K562 (cell line): Measurements from ENCODE around the gene HSPE1. TPM values are rescaled to one million over a fixed set of nuclear protein-coding genes. Genes with fewer than 3 reads are reported as not detected.

Source experiments
- ATAC-seq: fragments of 200-7000 bp; cut with Tn5 transposase; 3 replicates; pipeline ENCODE4 v1.9.1; 2020; ENCODE audit warnings: moderate library complexity
- BruUV-seq: library from RNA; stranded (reverse); fragments of 400-500 nt; replicated peaks from 2 replicates; lab custom pipeline; 2021; lab: Mats Ljungman, UMichigan
- CTCF ChIA-PET: fragments of 300-600 bp; formaldehyde crosslinking; extraction: SDS; loops from one replicate; lab custom pipeline; 2021; ENCODE audit warnings: low intra/inter-chr PET ratio; lab: Yijun Ruan, JAX
- POLR2A ChIA-PET: fragments of 300-600, 350-650 bp; sonication (Branson Sonifier 250); formaldehyde crosslinking; extraction: SDS; loops from one replicate; lab custom pipeline; 2021; ENCODE audit warnings: antibody characterized with exemption, inconsistent platforms; lab: Yijun Ruan, JAX
- DNase-seq, 4 experiments: peaks; one replicate each; pipeline versions ENCODE4 v3.0.0 to v3.0.0-alpha.2; 2011 to 2018; ENCODE audit warnings: low spot score in 3 of 4, mixed read lengths in 3 of 4; ENCODE audit errors: extremely low read depth in 1 of 4
- FAIRE-seq: peaks from 2 replicates; lab custom pipeline; 2011; peaks lifted over from hg19 to GRCh38; lab: Jason Lieb, UNC
- H2AFZ ChIP-seq: 2 replicates; pipeline ENCODE4 v1.6.0; 2011; ENCODE audit warnings: low read depth, low read length, control low read depth, inconsistent platforms
- H3K27ac ChIP-seq: fragments of 200-600 bp; 3 replicates; pipeline ENCODE4 v1.8.0; 2011; ENCODE audit warnings: low read depth, mild to moderate bottlenecking, control low read depth, inconsistent platforms, low read length, moderate library complexity, mixed read lengths; ENCODE audit errors: extremely low read depth
- H3K27me3 ChIP-seq, 2 experiments: fragments of 300-600 bp in 1 of 2; 2 replicates in 1 of 2; 3 replicates in 1 of 2; pipeline versions ENCODE4 v1.6.0 to v1.8.0; 2011; ENCODE audit warnings: inconsistent platforms in 2 of 2, low read length in 2 of 2, mild to moderate bottlenecking in 1 of 2, mixed read lengths in 1 of 2, moderate library complexity in 1 of 2; ENCODE audit not compliant: control insufficient read depth in 2 of 2, insufficient read depth in 2 of 2
- H3K36me3 ChIP-seq: fragments of 300-600 bp; 3 replicates; pipeline ENCODE4 v1.8.0; 2011; ENCODE audit warnings: mild to moderate bottlenecking, low read length, inconsistent platforms; ENCODE audit not compliant: control insufficient read depth, insufficient read depth
- H3K4me1 ChIP-seq, 2 experiments: fragments of 200-600 bp in 1 of 2; replicated peaks in 1 of 2; 2 replicates in 1 of 2; 3 replicates in 1 of 2; pipeline versions ENCODE4 v1.5.1 to v1.8.0; 2011; ENCODE audit warnings: inconsistent platforms in 2 of 2, low read length in 2 of 2, mild to moderate bottlenecking in 1 of 2, mixed read lengths in 1 of 2, moderate library complexity in 1 of 2; ENCODE audit not compliant: control insufficient read depth in 2 of 2, insufficient read depth in 2 of 2
- H3K4me2 ChIP-seq: 2 replicates; pipeline ENCODE4 v1.6.1; 2011; ENCODE audit warnings: low read length, control low read depth, inconsistent platforms, mixed read lengths; ENCODE audit not compliant: insufficient read depth
- H3K4me3 ChIP-seq: fragments of 200-600 bp; sonication (generic), shearing (Covaris generic); 2 replicates; pipeline ENCODE4 v1.5.1; 2016; ENCODE audit warnings: control low read depth, inconsistent platforms
- H3K79me2 ChIP-seq: fragments of 200-600 bp; 3 replicates; pipeline ENCODE4 v1.8.0; 2011; ENCODE audit warnings: low read length, inconsistent platforms; ENCODE audit not compliant: control insufficient read depth, insufficient read depth
- H3K9ac ChIP-seq, 2 experiments: 2 replicates each; pipeline versions ENCODE4 v1.6.0 to v1.6.1; 2011; ENCODE audit warnings: low read depth in 2 of 2, low read length in 2 of 2, control low read depth in 1 of 2, inconsistent platforms in 1 of 2, mild to moderate bottlenecking in 1 of 2, mixed read lengths in 1 of 2; ENCODE audit not compliant: insufficient read depth in 1 of 2
- H3K9me1 ChIP-seq: one replicate; pipeline ENCODE4 v1.6.0; 2011; ENCODE audit warnings: inconsistent platforms, mild to moderate bottlenecking, low read length, moderate library complexity; ENCODE audit not compliant: control insufficient read depth, insufficient read depth
- H3K9me3 ChIP-seq: replicated peaks from 2 replicates; pipeline ENCODE4 v1.5.1; 2011; ENCODE audit warnings: low read depth, low read length, inconsistent platforms; ENCODE audit not compliant: control insufficient read depth, insufficient read depth
- H4K20me1 ChIP-seq: replicated peaks from 2 replicates; pipeline ENCODE4 v1.6.1; 2011; ENCODE audit warnings: low read length, inconsistent platforms, mixed read lengths; ENCODE audit not compliant: control insufficient read depth, insufficient read depth
- CC2D1A ChIP-seq: fragments of 450-650 bp; IDR thresholded peaks from 2 replicates; pipeline ENCODE4 v1.6.1; 2017; ENCODE audit warnings: mild to moderate bottlenecking
- CHCHD3 ChIP-seq: fragments of 250-450 bp; sonication (Bioruptor Pico); IDR thresholded peaks from 2 replicates; pipeline ENCODE4 v2.1.2; 2022; ENCODE audit warnings: mild to moderate bottlenecking
- FOXM1 ChIP-seq, 2 experiments: fragments of 450-650 bp in 1 of 2; sonication (generic) in 1 of 2; formaldehyde crosslinking in 1 of 2; IDR thresholded peaks; 2 replicates each; pipeline versions ENCODE4 v1.6.1 to v1.9.0; 2017 to 2022; ENCODE audit warnings: low read depth in 2 of 2, mild to moderate bottlenecking in 2 of 2, missing genetic modification reagents in 1 of 2, moderate library complexity in 1 of 2
- FOXP1 ChIP-seq: sonication (generic); formaldehyde crosslinking; IDR thresholded peaks from 2 replicates; pipeline ENCODE4 v1.8.0; 2022; ENCODE audit warnings: mild to moderate bottlenecking, missing genetic modification reagents
- MAFF ChIP-seq: IDR thresholded peaks from 2 replicates; pipeline ENCODE4 v1.6.1; 2012; ENCODE audit warnings: low read length, improper control_type of control experiment
- MEF2A ChIP-seq: IDR thresholded peaks from 2 replicates; pipeline ENCODE4 v1.6.1; 2011; ENCODE audit warnings: low read depth, mild to moderate bottlenecking, low read length, moderate library complexity; ENCODE audit not compliant: control insufficient read depth
- RBFOX2 ChIP-seq: fragments of 200-400 bp; formaldehyde crosslinking; IDR thresholded peaks from 2 replicates; pipeline ENCODE4 v1.6.1; 2017; ENCODE audit warnings: low read depth, mild to moderate bottlenecking, low read length, moderate library complexity
- SMARCA5 ChIP-seq: fragments of 450-650 bp; IDR thresholded peaks from 2 replicates; pipeline ENCODE4 v1.6.1; 2016
- STAG1 ChIP-seq: sonication (generic); formaldehyde crosslinking; IDR thresholded peaks from 2 replicates; pipeline ENCODE4 v1.5.0; 2020; ENCODE audit warnings: missing genetic modification reagents, borderline replicate concordance
- TAF15 ChIP-seq: fragments of 200-400 bp; formaldehyde crosslinking; IDR thresholded peaks from 2 replicates; pipeline ENCODE4 v1.6.1; 2017; ENCODE audit warnings: mild to moderate bottlenecking, low read depth, low read length, moderate library complexity
- ZNF133 ChIP-seq: fragments of 250-450 bp; sonication (Bioruptor Pico); IDR thresholded peaks from 2 replicates; pipeline ENCODE4 v1.4.0; 2020; ENCODE audit warnings: mild to moderate bottlenecking
- ZNF3 ChIP-seq: fragments of 250-450 bp; sonication (Bioruptor Pico); IDR thresholded peaks from 2 replicates; pipeline ENCODE4 v1.5.0; 2021; ENCODE audit warnings: mild to moderate bottlenecking, moderate library complexity
- WGBS: fragments of 100-300 bp; shearing (Covaris generic); methylation state at CpG from one replicate; pipeline ENCODE4 v1.1.6; 2016; ENCODE audit warnings: low coverage, mixed read lengths; ENCODE audit not compliant: insufficient coverage; ENCODE audit errors: missing lambda C conversion rate; 5-methylcytosine and 5-hydroxymethylcytosine counted together
- in situ Hi-C: fragments of 300-500 bp; cut with MboI; formaldehyde crosslinking; loops from 4 replicates; pipeline ENCODE4 v1.15.0; 2018; ENCODE audit warnings: inconsistent platforms, mixed read lengths
- intact Hi-C: fragments of 100-400 bp; cut with micrococcal nuclease; formaldehyde crosslinking; loops from 2 replicates; pipeline ENCODE4 v1.14.2; 2022
- polyA plus RNA-seq, 8 experiments: library from polyadenylated mRNA; depleted of rRNA in 4 of 8; stranded (reverse) in 5 of 8; unstranded in 3 of 8; fragments of >200 nt; fragmentation: Nextera tagmentation in 2 of 8; fragmentation: Illumina TruSeq in 1 of 8; extraction: Ambion mirVana in 2 of 8; extraction: Trizol in 1 of 8; gene quantifications; 2 replicates each; pipeline versions ENCODE4 v1.2.1 to v1.2.3, GENCODE V29; 2011 to 2014; ENCODE audit warnings: inconsistent platforms in 1 of 8, missing spikeins in 1 of 8
- total RNA-seq, 7 experiments: library from RNA; depleted of rRNA in 6 of 7; stranded (reverse); fragments of >200 nt in 6 of 7; fragmentation: Illumina TruSeq in 2 of 7; extraction: Trizol in 2 of 7; gene quantifications; 2 replicates each; pipeline versions ENCODE4 v1.2.1 to v1.2.3, GENCODE V29; 2011 to 2021; ENCODE audit warnings: low replicate concordance in 1 of 7
- TF ChIP-seq, protein P1 (sequence below): IDR thresholded peaks from 2 replicates; pipeline ENCODE4 v1.6.1; 2011; ENCODE audit not compliant: insufficient read length; ENCODE audit errors: extremely low read depth
- TF ChIP-seq, protein P2 (sequence below): fragments of 250-450 bp; sonication (Bioruptor Pico); IDR thresholded peaks from 2 replicates; pipeline ENCODE4 v1.8.0; 2021; ENCODE audit warnings: mild to moderate bottlenecking, moderate library complexity

The HSPE1 gene
- total and polyA plus RNA-seq, 9 of the 15 experiments (the other 6 are each of a cell fraction or from before 2014, with no cell fraction given) = 223 to 1,007 (median 612) TPM

DNA sequence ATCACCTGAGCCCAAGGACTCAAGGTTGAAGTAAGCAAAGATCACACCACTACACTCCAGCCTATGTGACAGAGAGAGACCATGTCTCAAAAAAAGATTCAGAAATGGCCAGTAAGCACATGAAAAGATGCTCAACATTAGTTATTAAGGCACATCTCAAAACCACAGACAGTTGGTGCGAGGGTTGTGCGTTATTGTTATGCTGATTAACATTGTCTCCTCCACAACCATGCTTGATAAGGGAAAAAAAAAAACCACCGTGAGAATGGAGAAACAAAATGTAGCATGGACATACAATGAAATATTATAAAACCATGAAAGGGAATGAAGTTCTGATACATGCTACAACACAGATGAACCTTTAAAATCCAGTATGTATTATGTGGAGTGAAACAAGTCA is 43.0 kb downstream of the HSPE1 start:
- H2AFZ ChIP-seq = no peak overlapping the region
- intact Hi-C loops = no loop called here
- H3K9ac ChIP-seq = no peak overlapping the region
- no peak overlapping the region for H3K4me3 ChIP-seq
- TF ChIP-seq, protein P1, sequence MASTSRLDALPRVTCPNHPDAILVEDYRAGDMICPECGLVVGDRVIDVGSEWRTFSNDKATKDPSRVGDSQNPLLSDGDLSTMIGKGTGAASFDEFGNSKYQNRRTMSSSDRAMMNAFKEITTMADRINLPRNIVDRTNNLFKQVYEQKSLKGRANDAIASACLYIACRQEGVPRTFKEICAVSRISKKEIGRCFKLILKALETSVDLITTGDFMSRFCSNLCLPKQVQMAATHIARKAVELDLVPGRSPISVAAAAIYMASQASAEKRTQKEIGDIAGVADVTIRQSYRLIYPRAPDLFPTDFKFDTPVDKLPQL = no peak
- H3K4me2 ChIP-seq = no peak overlapping the region
- no peaks in the 10 kb centered on the region for H3K27me3 ChIP-seq
- BruUV-seq = no TSS peak
- H3K79me2 ChIP-seq = no peaks in the 10 kb centered on the region; the same call in 2 of the 3 replicates
- DNase-seq (no peak), FAIRE-seq (no peak), ATAC-seq (no peak)
- H3K9me1 ChIP-seq = no peaks in the 10 kb centered on the region
- POLR2A ChIA-PET = interaction anchor here (1.5 kb wide), 1 partner anchor 27 kb away, joined by 3 read pairs; the partner anchor contains the start of gene MOB4
- CTCF ChIA-PET = no interaction called here
- WGBS = 80% methylated on average over 2 of the region's 3 CpGs
- peaks cover 45% of the 10 kb centered on the region; the same call in 2 of the 3 replicates for H3K36me3 ChIP-seq
- in situ Hi-C loops = no loop called here
- no peaks in the 10 kb centered on the region for H3K9me3 ChIP-seq
- H3K4me1 ChIP-seq = no peaks in the 10 kb centered on the region
- H3K27ac ChIP-seq = no peak overlapping the region
- H4K20me1 ChIP-seq = no peaks in the 10 kb centered on the region

DNA sequence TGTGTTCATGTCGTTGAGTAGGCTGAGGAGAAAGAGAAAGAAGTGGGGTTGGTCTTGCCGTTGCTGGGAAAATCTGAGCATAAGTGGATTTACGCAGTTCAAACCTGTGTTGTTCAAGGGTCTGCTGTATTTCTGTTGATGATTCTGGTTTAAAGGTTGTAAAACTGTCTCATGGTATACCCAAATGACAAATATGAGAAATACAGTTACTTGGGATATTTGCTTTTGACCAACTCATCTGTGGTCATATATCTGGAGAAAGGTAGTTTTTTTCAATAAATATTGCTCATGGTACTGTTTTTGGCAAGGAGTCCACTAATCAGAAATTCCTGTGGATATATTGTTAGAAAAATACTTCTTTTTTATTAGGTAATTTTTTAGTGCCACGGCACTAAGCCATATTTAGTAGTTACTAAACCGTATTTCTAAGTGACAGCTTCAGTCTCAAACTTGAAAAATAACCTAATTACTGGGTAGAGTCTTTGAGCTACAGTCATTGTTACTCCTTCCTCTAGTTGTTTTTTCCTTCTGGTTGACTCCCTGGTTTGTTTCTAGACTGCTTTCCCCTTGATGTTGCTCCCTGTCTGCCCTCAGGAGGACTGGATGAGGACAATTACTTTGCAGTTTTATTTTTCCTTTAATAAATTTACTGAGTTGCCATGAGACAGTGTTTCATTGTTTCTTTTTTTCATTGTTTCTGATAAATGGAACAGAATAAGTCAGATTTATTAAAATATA is 47.2 kb downstream of the HSPE1 start:
- Histone ChIP-seq H3K79me2 (no peaks in the 10 kb centered on the region), H3K4me3 (no peak overlapping the region), H3K27ac (no peak overlapping the region), H3K4me1 (no peaks in the 10 kb centered on the region), H3K36me3 (peaks cover 42% of the 10 kb centered on the region), H2AFZ (no peak overlapping the region), H3K4me2 (no peak overlapping the region), H3K9ac (no peak overlapping the region), H4K20me1 (no peaks in the 10 kb centered on the region), H3K9me1 (no peaks in the 10 kb centered on the region), H3K27me3 (no peaks in the 10 kb centered on the region), H3K9me3 (no peaks in the 10 kb centered on the region)
- in situ Hi-C loops (no loop called here), intact Hi-C loops (no loop called here)
- POLR2A ChIA-PET = no interaction called here
- DNase-seq (no peak), ATAC-seq (no peak), FAIRE-seq (no peak)
- CTCF ChIA-PET = no interaction called here
- no TSS peak for BruUV-seq
- WGBS = 83% methylated on average over 4 of the region's 5 CpGs
- TF ChIP-seq CHCHD3 (CRISPR knock-in tag) (no peak), TAF15 (no peak), MAFF (no peak), ZNF3 (CRISPR knock-in tag) (no peak), RBFOX2 (no peak), MEF2A (no peak), FOXP1 (CRISPR knock-in tag) (no peak), FOXM1 (IDR thresholded peaks at IDR 0.05; ENCODE audit: low read depth) (no peak), FOXM1 (CRISPR knock-in tag; IDR thresholded peaks at IDR 0.05; ENCODE audit: low read depth) (no peak), STAG1 (CRISPR knock-in tag) (no peak), SMARCA5 (no peak), CC2D1A (no peak), ZNF133 (CRISPR knock-in tag) (no peak)
- TF ChIP-seq, protein P2, sequence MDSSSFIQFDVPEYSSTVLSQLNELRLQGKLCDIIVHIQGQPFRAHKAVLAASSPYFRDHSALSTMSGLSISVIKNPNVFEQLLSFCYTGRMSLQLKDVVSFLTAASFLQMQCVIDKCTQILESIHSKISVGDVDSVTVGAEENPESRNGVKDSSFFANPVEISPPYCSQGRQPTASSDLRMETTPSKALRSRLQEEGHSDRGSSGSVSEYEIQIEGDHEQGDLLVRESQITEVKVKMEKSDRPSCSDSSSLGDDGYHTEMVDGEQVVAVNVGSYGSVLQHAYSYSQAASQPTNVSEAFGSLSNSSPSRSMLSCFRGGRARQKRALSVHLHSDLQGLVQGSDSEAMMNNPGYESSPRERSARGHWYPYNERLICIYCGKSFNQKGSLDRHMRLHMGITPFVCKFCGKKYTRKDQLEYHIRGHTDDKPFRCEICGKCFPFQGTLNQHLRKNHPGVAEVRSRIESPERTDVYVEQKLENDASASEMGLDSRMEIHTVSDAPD (CRISPR knock-in tag) = no peak
